Posterior cingulate gyrus (tissue), 11 donors: ENCODE measurements around the gene OBP2A.

ENCODE experiments used
- DNase-seq, 10 donors: peaks; one replicate each; pipeline versions ENCODE4 v3.0.0 to v3.0.0-alpha.2; 2020 to 2021; ENCODE audit warnings: mixed read lengths in 3 of 10
- intact Hi-C: fragments of 100-400 bp; cut with DNase I; formaldehyde crosslinking; loops from one replicate; pipeline ENCODE4 v1.15.1; 2023

The OBP2A gene

DNA sequence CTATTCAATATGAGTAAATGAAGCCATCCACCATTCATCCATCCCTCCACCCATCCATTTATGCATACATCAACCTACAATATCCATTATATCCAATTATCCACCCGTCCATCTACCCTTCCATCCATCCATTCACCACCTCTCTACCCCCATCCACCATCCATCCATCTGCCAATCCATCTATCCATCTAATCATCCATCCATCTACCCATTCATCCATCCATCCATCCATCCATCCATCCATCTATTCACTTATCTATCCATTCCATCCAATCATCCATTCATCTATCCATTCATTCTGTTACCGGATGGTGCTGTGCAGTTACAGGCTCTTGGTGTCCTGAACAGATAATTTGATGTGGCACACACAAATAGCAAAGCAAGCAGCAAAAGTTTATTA lies 26.3 kb downstream of the OBP2A start:
- DNase-seq = no peak
- intact Hi-C loops = no loop called here

GRCh38 chr9:135573124-135573523 lies 27.2 kb downstream of the OBP2A start:
- intact Hi-C loops = no loop called here
- DNase-seq = no peak

DNA sequence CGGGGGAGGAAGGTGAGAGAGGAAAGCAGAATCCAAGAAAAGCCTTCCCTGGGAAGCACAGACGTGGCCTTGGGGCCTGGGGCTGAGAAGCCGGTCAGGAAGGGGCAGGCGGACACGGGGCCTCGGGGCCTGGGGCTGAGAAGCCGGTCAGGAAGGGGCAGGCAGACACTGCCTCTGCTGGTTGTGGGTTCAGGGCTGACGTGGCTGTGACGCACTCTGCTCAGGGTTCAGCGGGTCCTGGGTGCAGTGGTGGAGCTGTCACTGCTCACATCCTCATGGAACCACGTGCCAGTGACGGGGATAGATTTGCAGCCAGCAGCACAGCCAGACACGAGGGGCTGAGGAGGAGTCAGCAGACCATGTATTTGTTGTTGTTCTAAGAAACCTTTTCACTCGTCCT lies 28.4 kb downstream of the OBP2A start:
- intact Hi-C loops = no loop called here
- DNase-seq = peak in 1 of 10 donors; percentile 42

- intact Hi-C loops = no loop called here
Observed at GRCh38 chr9:135574943-135575342, 29.0 kb downstream of the OBP2A start.

DNA sequence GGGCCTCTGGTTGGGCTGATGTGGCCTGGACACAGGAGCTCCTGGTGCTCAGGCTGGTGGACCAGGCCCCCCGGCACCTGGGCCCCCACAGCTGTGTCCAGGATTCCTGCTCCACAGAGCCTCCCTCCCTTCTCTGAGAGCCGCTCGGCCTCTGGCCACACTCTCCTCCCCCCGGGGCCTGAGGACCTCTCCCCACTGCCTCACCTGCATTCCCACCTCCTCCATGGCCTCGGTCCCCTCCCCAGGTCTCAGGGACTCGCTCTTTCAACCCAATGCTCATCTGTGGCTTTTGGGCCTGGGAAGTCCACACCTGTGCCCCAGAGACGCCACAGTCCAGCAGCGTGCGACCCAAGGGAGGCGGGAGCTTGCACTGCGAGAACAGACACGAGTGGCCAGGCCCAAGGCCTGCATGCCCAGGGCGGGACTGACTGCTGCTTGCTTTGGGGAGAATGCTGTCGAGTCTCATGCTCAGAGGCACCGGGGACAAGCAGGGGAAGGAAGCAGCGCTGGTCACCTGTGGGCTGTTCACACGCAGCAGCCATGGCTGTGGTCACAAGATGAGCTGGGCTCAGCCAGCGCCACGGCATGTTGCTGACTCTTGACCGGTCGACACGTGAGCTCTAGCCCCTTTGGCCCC lies 30.2 kb downstream of the OBP2A start:
- intact Hi-C loops = no loop called here
- DNase-seq = peak in 1 of 10 donors; percentile 62

More at GRCh38 chr9:135574943-135575342, 29.0 kb downstream of the OBP2A start:
- DNase-seq = peak in 1 of 10 donors; percentile 41

DNA sequence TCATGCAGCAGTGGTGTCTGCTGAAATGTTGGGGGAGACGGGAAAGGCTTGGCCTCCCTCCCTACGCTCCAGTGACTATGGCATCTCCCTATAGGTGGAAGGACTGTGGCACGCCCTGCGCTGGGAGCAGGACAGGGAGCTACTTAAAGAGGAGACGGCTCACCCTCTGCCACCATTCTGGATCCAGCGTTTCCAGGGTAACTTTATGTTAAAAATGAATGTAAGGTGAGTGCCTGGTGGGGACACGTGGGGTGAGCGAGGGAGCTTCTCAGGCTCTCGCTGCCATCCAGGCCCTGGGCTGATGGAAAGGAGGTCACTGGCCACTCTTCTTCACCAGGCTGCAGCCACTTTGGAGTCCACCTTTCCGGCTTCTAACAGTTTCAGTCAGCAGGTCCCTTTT lies 31.3 kb downstream of the OBP2A start:
- peak in 1 of 10 donors; percentile 59 for DNase-seq
- intact Hi-C loops = no loop called here

- intact Hi-C loops = no loop called here
- DNase-seq = no peak
Observed at GRCh38 chr9:135579356-135579755, 33.4 kb downstream of the OBP2A start.

DNA sequence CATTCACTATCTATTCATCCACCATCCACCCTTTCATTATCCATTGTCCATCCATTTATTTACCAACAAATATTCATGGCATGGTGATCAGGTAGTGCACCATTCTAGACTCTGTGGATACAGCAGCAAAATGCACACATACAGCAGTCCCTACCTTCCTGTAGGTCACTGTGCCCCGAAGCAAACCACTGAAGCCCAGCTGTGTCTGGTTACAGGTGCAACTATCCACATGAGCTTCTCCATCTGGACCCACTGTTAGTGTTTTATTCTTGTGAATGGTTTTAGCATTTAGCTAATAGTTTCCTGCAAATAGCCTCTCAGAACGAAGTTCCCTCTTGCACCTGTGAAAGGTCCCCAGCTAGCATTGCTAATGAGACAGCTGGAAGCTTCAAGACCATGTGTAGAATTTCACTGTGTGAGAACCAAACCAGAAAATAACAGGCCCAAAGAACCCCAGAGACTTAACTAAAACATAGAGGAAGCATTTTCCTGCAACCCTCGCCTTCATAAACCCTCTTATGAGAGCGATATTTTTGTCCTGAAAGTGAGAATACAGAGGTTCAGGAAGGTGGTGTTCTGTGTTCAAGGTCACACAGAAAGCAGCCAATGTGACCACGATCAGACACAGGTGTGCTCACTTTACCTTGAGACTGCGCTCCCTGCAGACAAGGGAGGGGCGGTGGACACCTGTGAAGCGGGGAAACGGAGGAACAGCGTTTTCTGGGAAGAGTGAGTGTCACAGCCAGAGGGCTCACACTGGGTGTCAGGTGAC lies 34.1 kb downstream of the OBP2A start:
- intact Hi-C loops = no loop called here
- DNase-seq = no peak

GRCh38 chr9:135580664-135581380 lies 34.9 kb downstream of the OBP2A start:
- peak in 1 of 10 donors; percentile 27 for DNase-seq

DNA sequence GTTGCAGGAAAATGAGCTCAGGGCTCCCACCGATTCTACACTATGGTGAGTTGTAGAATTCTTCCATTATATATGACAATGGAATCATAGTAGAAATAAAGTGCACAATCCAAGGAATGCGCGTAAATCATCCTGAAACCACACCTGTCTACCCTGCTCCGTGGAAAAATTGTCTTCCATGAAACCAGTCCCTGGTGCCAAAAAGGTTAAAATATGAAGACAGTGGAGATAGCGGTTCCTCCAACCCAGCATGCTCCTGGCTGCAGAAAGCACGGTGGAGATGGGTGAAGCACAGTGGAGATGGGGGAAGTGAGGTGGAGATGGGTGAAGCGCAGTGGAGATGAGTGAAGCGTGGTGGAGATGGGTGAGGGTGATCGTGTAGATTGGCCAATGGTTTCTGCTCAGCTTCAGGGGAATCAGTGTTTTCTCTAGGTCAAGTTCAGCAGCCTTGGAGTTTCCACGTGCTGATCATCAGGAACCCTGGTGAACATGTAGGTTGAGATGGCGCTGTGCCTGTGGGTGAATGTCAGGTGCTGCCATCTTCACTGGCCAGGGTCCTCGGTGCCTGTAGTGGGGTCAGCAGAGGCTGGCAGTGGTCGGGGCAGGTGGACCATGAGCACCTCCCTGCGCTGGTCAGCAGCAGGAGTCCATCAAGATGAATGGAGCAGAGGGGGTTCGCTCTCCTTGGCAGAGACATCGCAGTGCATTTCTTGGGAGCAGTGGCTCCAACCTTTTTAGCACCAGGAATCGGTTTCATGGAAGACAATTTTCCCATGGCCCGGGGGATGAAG lies 35.9 kb downstream of the OBP2A start:
- DNase-seq = peak in 2 of 10 donors; percentile 59 to 61
- intact Hi-C loops = no loop called here

More at GRCh38 chr9:135580664-135581380, 34.9 kb downstream of the OBP2A start:
- intact Hi-C loops = no loop called here

GRCh38 chr9:135582541-135582940 lies 36.6 kb downstream of the OBP2A start:
- intact Hi-C loops = no loop called here
- DNase-seq = peak in 2 of 10 donors; percentile 57 to 65

GRCh38 chr9:135582966-135583687 lies 37.2 kb downstream of the OBP2A start:
- intact Hi-C loops = no loop called here
- DNase-seq = peak in 2 of 10 donors; percentile 63 to 71

DNA sequence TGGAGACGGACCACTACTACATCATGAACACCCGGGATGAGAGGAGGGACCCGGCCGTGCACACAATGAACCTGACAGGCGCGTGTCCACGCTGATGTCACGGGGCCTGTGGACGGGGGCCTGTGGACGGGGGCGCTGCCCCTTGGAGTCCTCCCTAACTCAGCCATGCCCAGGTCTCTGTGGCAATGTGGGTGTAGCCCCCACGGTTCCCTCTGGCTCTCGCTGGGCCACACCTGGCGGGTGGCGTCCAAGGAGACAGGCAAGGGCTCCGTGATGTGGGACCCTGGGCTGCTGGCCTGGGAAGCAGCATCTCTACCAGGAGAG lies 37.7 kb downstream of the OBP2A start:
- peak in 2 of 10 donors; percentile 52 to 77 for DNase-seq
- intact Hi-C loops = no loop called here

DNA sequence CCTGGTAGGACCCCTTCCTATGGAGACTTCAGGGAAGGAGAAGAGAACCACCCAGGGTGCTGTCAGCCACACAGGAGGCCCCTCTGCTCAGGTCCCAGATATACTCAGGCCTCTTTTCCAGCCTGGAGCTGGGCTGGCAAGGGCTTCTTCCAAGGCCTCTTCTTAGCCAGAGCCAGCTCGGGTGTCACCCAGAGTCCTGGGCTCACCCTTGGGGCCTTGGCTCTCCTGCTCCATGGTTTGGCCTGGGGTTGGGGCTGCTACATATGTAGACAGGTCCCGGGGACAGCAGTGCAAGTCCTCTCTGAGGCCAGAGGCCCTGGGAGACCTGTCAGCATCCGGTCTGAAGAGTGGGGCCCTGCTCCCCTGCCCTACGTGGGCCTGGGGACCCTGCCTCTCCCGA lies 38.4 kb downstream of the OBP2A start:
- DNase-seq = peak in 1 of 10 donors; percentile 71
- intact Hi-C loops = no loop called here

- DNase-seq = peak in 1 of 10 donors; percentile 29
Observed at GRCh38 chr9:135584934-135585333, 39.0 kb downstream of the OBP2A start.

GRCh38 chr9:135586601-135587109 lies 40.7 kb downstream of the OBP2A start:
- peak in 1 of 10 donors; percentile 68 for DNase-seq
- intact Hi-C loops = no loop called here

More at GRCh38 chr9:135584934-135585333, 39.0 kb downstream of the OBP2A start:
- intact Hi-C loops = no loop called here

DNA sequence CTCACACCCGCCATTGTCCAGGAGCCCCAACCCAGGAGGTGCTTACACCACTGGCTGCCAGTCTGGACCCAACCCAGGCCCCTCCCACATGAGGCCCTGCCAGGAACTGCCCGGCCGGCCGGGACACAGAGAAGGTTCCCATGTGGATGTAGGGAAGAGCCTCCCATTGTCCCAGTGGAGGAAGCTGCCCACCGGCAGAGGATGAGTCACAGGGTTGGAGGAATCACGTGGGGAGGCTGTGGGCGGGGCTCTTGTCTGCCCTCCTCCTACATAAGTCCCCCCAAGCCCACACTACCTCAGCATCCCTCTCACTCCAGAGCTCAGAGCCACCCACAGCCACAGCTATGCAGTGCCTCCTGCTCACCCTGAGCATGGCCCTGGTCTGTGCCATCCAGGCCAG lies 41.7 kb downstream of the OBP2A start:
- intact Hi-C loops = no loop called here
- no peak for DNase-seq

DNA sequence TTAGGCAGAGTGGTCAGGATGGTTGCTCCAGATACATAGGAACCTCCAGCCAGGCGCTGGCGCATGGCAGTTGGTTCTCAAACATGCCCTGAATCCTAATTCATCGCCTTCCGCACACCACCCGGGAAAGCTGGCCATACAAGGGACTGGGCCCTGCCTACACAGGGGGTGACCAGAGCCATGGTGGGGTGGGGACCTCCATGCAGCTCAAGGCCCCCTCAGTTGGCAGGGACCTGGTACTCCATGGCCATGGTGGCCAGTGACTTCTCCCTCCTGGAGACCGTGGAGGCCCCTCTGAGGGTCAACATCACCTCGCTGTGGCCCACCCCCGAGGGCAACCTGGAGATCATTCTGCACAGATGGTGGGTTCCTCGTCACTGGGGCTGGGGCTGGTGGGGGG lies 42.4 kb downstream of the OBP2A start:
- intact Hi-C loops = no loop called here
- peak in 1 of 10 donors; percentile 44 for DNase-seq

GRCh38 chr9:135588886-135589595 lies 43.1 kb downstream of the OBP2A start:
- DNase-seq = peak in 2 of 10 donors; percentile 67 to 71
- intact Hi-C loops = no loop called here
